Fibroblast of skin of abdomen (primary cell): ENCODE results near the gene SV2B.
"Not testable (repeated sequence)": the region's sequence is repeated elsewhere in the genome, so short reads cannot be mapped to it uniquely, and the experiment has no call there.

Experiments
- DNase-seq: peaks from one replicate; pipeline ENCODE4 v3.0.0-alpha.2; 2013

Gene SV2B

GRCh38 chr15:91329914-91330313 lies 229.9 kb downstream of the SV2B start:
- no peak for DNase-seq

DNA sequence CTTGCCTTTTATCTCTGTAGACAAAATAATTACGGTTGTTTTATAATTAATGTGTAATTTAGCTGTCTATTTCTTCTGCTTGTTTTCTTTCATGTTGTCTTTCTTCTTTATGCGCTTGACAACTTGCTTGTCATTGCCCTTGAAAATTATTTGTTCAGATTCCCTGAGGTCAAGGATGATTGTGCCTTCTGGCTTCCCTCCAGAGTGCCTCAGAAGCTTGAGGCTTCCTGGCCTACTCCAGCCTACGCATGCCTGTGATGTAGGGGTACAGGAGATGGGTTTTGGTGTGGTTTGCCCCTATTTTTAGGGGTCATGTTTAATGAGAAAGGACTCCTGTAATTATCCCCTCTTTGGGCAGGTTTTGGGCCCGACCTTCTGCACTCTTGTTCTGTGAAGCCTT lies 231.5 kb downstream of the SV2B start:
- no peak for DNase-seq

- no peak for DNase-seq
These were observed 235.6 kb downstream of the SV2B start for GRCh38 chr15:91335702-91336101.

DNA sequence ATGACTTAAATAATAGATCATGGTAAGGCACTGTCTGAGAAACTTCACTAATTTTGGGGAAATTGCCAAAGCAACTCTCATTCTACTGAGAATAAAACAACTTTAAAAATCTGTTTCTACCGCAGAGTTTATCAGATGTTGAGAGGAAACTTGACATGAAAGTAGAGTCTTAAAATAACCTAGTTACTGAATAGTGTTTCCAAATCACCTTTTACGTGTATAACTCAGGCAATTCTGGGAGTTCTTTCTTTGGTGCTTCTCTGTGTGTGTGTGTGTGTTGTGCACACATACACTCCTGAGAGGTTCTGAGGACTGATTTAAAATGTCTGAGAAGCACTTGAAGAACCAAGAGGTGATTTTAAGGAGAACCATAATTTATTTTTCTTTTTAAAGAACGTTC lies 236.6 kb downstream of the SV2B start:
- no peak for DNase-seq

DNA sequence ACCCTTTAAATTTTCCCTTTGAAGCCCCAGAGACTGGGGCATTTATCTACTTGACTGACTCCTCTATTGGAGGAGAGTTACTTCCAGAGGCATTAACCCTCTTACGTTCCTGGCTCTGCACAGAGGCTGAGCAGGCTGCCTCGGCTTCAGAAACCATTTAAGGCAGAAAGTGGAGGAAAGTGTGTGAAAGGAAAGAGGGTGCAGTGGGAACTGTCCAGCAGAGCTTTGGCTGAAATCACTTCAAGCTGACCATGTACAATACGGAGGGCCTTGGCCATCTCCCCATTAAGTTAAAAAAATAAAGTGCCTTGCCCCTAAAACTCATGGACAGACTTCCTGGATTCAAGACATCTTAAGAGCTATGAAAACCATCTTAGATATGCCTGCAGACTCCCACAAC lies 238.7 kb downstream of the SV2B start:
- DNase-seq = peak; percentile 37

DNA sequence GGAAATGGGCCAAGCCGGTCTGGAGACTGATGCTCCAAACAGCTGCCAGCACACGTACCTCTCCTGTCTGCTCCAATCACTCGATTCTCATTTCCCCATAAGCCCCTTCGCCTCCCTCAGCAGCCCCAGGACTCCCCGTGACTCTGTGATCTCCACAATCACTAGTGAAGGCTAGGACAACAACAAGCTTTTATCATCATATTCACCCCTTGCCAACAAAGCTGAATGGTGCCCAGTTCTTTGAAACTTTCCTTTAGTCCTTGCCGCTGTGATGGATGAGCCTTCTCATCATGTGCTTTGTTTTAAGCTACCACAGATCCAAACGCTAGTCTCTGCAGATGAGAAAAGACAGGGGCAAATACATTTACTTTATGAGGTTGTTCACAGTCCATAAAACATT lies 242.0 kb downstream of the SV2B start:
- DNase-seq = no peak

DNA sequence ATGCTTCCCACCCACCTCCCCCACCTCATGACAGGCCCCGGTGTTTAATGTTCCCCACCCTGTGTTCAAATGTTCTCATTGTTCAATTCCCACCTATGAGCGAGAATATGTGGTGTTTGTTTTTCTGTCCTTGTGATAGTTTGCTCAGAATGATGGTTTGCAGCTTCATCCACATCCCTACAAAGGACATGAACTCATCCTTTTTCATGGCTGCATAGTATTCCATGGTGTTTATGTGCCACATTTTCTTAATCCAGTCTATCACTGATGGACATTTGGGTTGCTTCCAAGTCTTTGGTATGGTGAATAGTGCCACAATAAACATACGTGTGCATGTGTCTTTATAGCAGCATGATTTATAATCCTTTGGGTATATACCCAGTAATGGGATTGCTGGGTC lies 244.9 kb downstream of the SV2B start:
- DNase-seq = not testable (repeated sequence)

DNA sequence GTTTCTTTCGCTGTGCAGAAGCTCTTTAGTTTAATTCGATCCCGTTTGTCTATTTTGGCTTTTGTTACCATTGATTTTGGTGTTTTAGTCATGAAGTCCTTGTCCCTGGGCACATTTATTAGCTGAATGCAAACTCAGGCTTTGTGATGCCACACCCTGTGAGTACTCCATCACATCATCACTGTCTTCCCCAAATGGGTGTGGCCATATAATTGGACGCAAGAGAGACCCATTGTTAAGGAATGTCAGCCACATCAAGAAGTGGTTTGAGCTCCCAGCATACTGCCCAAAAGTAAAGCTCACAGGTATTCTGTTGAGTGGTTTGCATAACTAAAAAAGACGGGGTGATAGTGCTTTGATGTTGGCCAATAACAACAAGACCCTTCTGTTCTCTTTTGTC lies 245.7 kb downstream of the SV2B start:
- no peak for DNase-seq

GRCh38 chr15:91346259-91346658 lies 246.2 kb downstream of the SV2B start:
- DNase-seq = no peak

DNA sequence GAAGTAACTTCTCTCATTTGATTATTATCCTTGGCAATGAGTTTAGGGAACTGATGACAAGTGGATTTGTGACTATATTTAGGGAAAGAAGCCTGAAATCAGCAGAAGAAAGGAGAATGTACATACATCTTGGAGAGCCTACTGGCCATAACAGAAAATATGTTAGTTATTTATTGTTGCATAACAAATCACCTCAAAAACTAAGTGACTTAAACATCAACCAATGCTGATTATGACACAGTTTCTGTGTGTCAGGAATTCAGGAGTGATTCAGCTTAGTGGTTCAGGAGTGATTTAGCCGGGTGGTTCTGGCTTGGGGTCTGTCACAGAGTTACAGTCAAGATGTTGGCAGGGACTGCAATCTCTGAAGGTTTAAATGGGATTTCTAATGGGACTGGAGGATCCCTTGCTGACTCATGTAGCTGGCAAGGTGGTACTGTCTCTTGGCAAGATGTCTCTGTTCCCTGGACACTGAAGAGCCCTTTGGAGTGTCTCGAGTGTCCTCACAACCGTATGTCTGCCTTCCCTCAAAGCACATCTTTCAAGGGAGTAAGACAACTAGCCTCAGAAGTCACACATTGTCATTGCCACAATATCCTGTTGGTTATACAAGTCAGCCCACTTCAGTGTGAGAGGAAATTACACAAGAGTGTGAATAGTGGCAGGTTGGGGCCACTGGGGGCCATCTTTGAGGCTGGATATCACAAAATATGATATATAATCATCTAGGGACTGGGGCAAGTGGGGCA lies 248.9 kb downstream of the SV2B start:
- DNase-seq = peak; percentile 67
